KBM-7 (cell line): Measurements from ENCODE around the gene FAM174B.

Source experiments
- DNase-seq: peaks from one replicate; pipeline ENCODE4 v3.0.0-alpha.2; 2015
- in situ Hi-C: fragments of 300-500 bp; cut with MboI; formaldehyde crosslinking; loops from 2 replicates; pipeline ENCODE4 v1.14.3; 2020; ENCODE audit warnings: low sequenced_read_pairs, low pct_unique_long_range_greater_than_20kb, mixed read lengths

FAM174B gene

GRCh38 chr15:92583096-92584034 lies 72.2 kb downstream of the FAM174B start:
- in situ Hi-C loops, result no loop called here
- DNase-seq, result no peak

GRCh38 chr15:92582206-92582605 lies 73.4 kb downstream of the FAM174B start:
- no peak for DNase-seq
- in situ Hi-C loops, result no loop called here

- in situ Hi-C loops, result no loop called here
- DNase-seq, result no peak
Observed at GRCh38 chr15:92580933-92581445, 74.6 kb downstream of the FAM174B start.

- in situ Hi-C loops, result no loop called here
- no peak for DNase-seq
Observed at GRCh38 chr15:92580521-92580920, 75.1 kb downstream of the FAM174B start.

DNA sequence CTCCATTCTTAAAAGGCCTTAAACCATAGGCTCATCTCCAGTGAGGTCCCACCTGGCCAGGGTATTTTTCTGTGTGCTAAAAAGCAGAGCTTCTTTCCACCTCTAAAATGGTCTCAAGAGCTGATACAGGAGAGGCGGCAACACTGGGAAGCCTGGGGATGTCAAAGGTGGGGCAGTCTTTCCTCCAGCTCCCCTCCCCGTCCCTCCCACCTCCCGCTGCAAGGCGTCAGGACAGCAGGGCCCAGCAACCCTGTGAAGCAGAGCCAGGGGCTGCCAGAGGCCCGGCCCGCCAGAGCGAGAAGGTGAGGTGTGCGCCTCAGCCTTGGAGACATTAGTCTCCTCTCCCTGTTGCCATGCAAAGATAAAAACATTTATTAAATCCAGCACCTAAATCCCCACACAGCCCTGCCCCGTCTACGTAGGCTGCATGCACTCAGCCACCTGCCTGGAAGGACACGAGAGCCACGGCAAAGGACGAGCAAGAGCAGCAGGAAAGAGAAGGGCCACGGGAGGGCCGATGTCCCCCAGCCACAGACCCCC lies 75.6 kb downstream of the FAM174B start:
- no peak for DNase-seq
- in situ Hi-C loops, result no loop called here

- DNase-seq, result no peak
Observed at GRCh38 chr15:92579486-92579885, 76.1 kb downstream of the FAM174B start.

GRCh38 chr15:92578096-92578835 lies 77.3 kb downstream of the FAM174B start:
- no peak for DNase-seq
- in situ Hi-C loops, result no loop called here

More at GRCh38 chr15:92579486-92579885, 76.1 kb downstream of the FAM174B start:
- in situ Hi-C loops, result no loop called here

DNA sequence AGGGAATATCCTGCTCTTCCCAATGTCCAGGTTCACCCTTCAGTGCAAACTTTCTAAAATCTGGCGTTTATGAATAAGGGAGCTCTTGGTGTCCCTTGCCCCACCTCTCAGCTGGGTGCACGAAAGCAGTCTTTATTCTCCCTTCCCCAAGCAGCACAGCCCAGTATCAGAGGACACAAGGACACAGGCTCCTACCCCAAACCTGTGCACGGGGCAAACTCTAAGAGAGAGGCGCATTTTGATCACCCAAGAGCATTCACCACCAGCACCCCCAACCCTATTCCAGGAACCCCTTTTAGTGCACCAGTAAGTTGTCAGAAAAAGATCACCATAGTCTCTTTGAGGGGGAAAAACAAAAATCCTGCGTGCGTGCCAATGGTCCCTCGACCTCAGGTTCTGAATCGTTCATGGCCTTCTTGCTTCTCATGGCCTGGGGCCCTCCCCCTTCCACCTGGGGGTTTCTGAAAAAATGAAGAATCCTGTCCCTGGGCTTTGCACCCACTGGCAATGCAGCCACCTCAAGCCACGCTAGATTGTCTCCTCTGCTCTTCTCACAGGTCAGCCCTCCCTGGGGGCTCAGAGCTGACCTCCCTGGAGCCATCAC lies 78.9 kb downstream of the FAM174B start:
- in situ Hi-C loops, result no loop called here

DNA sequence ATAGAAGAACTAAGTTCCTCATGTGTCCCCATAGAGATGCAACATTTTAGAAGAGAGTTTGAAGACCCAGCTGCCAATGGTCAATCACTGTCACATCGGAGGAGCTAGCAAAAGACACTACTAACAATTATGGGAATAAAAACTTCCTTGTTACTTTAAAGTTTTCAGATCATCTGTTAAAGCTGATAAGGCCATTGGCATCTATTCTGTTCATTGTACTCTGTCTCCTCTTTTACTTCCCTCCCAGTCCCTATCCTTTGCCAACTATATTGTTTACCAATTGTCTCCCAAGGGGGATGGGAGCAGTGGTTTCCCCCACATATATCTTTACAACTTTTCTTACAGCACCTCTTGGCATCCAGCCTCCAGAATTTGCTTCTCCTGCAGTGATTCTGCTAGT lies 81.0 kb downstream of the FAM174B start:
- in situ Hi-C loops, result no loop called here
- DNase-seq, result no peak

More for the DNA sequence above, 78.9 kb downstream of the FAM174B start:
- no peak for DNase-seq

- in situ Hi-C loops, result no loop called here
Observed at GRCh38 chr15:92574161-92574560, 81.4 kb downstream of the FAM174B start.

GRCh38 chr15:92571824-92572223 lies 83.8 kb downstream of the FAM174B start:
- in situ Hi-C loops, result no loop called here
- DNase-seq, result no peak

More at GRCh38 chr15:92574161-92574560, 81.4 kb downstream of the FAM174B start:
- no peak for DNase-seq

DNA sequence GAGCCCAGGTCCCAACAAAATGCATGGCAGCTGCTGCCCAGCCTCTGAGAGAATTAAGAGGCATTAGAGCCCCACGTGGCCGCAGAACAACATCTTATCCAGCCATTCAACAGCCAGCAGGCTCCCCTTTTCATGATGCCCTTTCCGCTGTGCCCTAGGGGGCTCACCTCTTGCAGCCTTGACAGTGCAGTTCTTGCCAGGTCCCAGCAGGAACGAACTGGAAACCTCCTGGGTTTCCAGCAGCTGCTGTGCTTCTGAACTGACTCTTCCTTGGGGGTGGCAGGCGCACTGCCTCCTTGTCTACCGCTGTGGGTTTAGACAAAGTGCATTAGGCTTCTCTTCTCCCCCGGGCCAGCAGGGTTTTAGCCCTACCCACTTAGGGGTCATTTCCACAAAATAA lies 85.2 kb downstream of the FAM174B start:
- no peak for DNase-seq
- in situ Hi-C loops, result no loop called here

DNA sequence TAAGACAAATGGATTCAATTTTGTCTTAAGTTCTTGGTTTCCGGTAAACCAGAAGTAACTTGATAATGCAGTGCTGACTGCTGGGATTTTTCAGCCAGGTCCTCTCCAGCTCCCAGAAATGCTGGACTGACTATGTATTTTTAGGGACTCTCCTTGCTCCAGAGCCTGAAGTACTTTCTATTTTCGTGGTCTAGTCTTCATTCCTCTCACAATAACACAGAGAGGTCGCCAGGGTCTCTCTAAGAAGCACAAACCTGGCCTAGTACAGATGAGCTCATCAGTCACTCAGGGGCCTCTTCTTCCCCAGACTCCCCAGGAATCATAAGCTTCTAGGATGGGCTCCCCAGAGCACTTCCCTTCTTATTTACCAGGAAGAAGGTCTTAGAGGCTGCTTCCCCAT lies 85.8 kb downstream of the FAM174B start:
- no peak for DNase-seq
- in situ Hi-C loops, result no loop called here
